ENCODE data around the gene FAM170B.

Gene FAM170B

GRCh38 chr10:49176310-49177268 is 42.8 kb upstream of the FAM170B start:
- no peaks in the 10 kb centered on the region for H4K20me1 ChIP-seq (ENCODE audit: control insufficient read depth, insufficient read depth, low read depth, low read length)
- H3K9me3 ChIP-seq (ENCODE audit: control insufficient read depth, insufficient read depth, low read length), result no peaks in the 10 kb centered on the region
- no peak overlapping the region for H3K4me2 ChIP-seq (ENCODE audit: low read length)
- H3K36me3 ChIP-seq (ENCODE audit: control insufficient read depth, low read length), result no peaks in the 10 kb centered on the region
- TF ChIP-seq EZH2phosphoT487 (IDR thresholded peaks at IDR 0.05; ENCODE audit: borderline replicate concordance, low read length) (no peak), CTCF (IDR thresholded peaks at IDR 0.05; ENCODE audit: low read depth, low read length, poor library complexity, severe bottlenecking) (peak; percentile 11)
- no peak overlapping the region for H3K4me3 ChIP-seq (ENCODE audit: low read length)
- H3K27me3 ChIP-seq (ENCODE audit: control insufficient read depth, low read length), result 0 out of 2 replicates have a peak, but pooled peaks cover 6% of the 10 kb centered on the region
- no peak overlapping the region for H3K27ac ChIP-seq (ENCODE audit: low read depth, low read length)
- no peaks in the 10 kb centered on the region for H3F3A ChIP-seq (ENCODE audit: control insufficient read depth, insufficient read depth)
- peaks cover 30% of the 10 kb centered on the region for H3K4me1 ChIP-seq (ENCODE audit: control insufficient read depth, low read length)
- H3K9me2 ChIP-seq (replicated peaks; ENCODE audit: control insufficient read depth, low read length), result no peaks in the 10 kb centered on the region
- H3K79me2 ChIP-seq (ENCODE audit: control insufficient read depth, low read length), result no peaks in the 10 kb centered on the region

- Histone ChIP-seq H3K79me2 (ENCODE audit: control insufficient read depth, low read length) (no peaks in the 10 kb centered on the region), H3K9me3 (ENCODE audit: control insufficient read depth, insufficient read depth, low read length) (no peaks in the 10 kb centered on the region), H3K27ac (ENCODE audit: low read depth, low read length) (no peak overlapping the region), H3K4me3 (ENCODE audit: low read length) (no peak overlapping the region), H3K4me1 (ENCODE audit: control insufficient read depth, low read length) (peaks cover 30% of the 10 kb centered on the region), H3K9me2 (replicated peaks; ENCODE audit: control insufficient read depth, low read length) (no peaks in the 10 kb centered on the region), H3K4me2 (ENCODE audit: low read length) (no peak overlapping the region), H3F3A (ENCODE audit: control insufficient read depth, insufficient read depth) (no peaks in the 10 kb centered on the region), H3K27me3 (ENCODE audit: control insufficient read depth, low read length) (0 out of 2 replicates have a peak, but pooled peaks cover 4% of the 10 kb centered on the region), H3K36me3 (ENCODE audit: control insufficient read depth, low read length) (no peaks in the 10 kb centered on the region), H4K20me1 (ENCODE audit: control insufficient read depth, insufficient read depth, low read depth, low read length) (no peaks in the 10 kb centered on the region)
- TF ChIP-seq EZH2phosphoT487 (IDR thresholded peaks at IDR 0.05; ENCODE audit: borderline replicate concordance, low read length), result no peak
Observed at GRCh38 chr10:49175587-49176309, 41.9 kb upstream of the FAM170B start.

GRCh38 chr10:49174926-49175500 is 41.2 kb upstream of the FAM170B start:
- Histone ChIP-seq H4K20me1 (ENCODE audit: control insufficient read depth, insufficient read depth, low read depth, low read length) (no peaks in the 10 kb centered on the region), H3K36me3 (ENCODE audit: control insufficient read depth, low read length) (no peaks in the 10 kb centered on the region), H3K9me3 (ENCODE audit: control insufficient read depth, insufficient read depth, low read length) (no peaks in the 10 kb centered on the region), H3K4me2 (ENCODE audit: low read length) (no peak overlapping the region), H3K4me3 (ENCODE audit: low read length) (no peak overlapping the region), H3K4me1 (ENCODE audit: control insufficient read depth, low read length) (peaks cover 25% of the 10 kb centered on the region), H3K27ac (ENCODE audit: low read depth, low read length) (no peak overlapping the region), H3K27me3 (ENCODE audit: control insufficient read depth, low read length) (0 out of 2 replicates have a peak, but pooled peaks cover 2% of the 10 kb centered on the region), H3F3A (ENCODE audit: control insufficient read depth, insufficient read depth) (no peaks in the 10 kb centered on the region), H3K79me2 (ENCODE audit: control insufficient read depth, low read length) (no peaks in the 10 kb centered on the region), H3K9me2 (replicated peaks; ENCODE audit: control insufficient read depth, low read length) (no peaks in the 10 kb centered on the region)
- no peak for TF ChIP-seq CTCF (IDR thresholded peaks at IDR 0.05; ENCODE audit: low read depth, low read length, poor library complexity, severe bottlenecking)
- TF ChIP-seq EZH2phosphoT487 (IDR thresholded peaks at IDR 0.05; ENCODE audit: borderline replicate concordance, low read length), result no peak
